Muscle layer of duodenum (tissue), 2 donors: ENCODE measurements around the gene EDIL3.

Source experiments
- H3K27ac ChIP-seq: one replicate; pipeline ENCODE4 v1.7.0; 2013; ENCODE audit warnings: mild to moderate bottlenecking, low read length
- H3K27me3 ChIP-seq: one replicate; pipeline ENCODE4 v1.7.0; 2013; ENCODE audit warnings: low read depth, mild to moderate bottlenecking, control low read depth, low read length
- H3K36me3 ChIP-seq, 2 donors: one replicate each; pipeline ENCODE4 v1.7.0; 2013; ENCODE audit warnings: low read length in 2 of 2, control low read depth in 1 of 2, mild to moderate bottlenecking in 1 of 2; ENCODE audit not compliant: insufficient read depth in 2 of 2, control insufficient read depth in 1 of 2
- H3K4me1 ChIP-seq, 2 donors: one replicate each; pipeline ENCODE4 v1.7.0; 2013; ENCODE audit warnings: low read length in 2 of 2, mild to moderate bottlenecking in 2 of 2, control low read depth in 1 of 2, moderate library complexity in 1 of 2; ENCODE audit not compliant: insufficient read depth in 2 of 2, control insufficient read depth in 1 of 2
- H3K4me3 ChIP-seq, 2 donors: one replicate each; pipeline ENCODE4 v1.7.0; 2013; ENCODE audit warnings: low read length in 2 of 2, low read depth in 1 of 2, mild to moderate bottlenecking in 1 of 2
- H3K9me3 ChIP-seq, 2 donors: one replicate each; pipeline ENCODE4 v1.7.0; 2013; ENCODE audit warnings: low read length in 2 of 2, control low read depth in 1 of 2, mild to moderate bottlenecking in 1 of 2; ENCODE audit not compliant: control insufficient read depth in 1 of 2
- donor health status: healthy.

EDIL3 gene

DNA sequence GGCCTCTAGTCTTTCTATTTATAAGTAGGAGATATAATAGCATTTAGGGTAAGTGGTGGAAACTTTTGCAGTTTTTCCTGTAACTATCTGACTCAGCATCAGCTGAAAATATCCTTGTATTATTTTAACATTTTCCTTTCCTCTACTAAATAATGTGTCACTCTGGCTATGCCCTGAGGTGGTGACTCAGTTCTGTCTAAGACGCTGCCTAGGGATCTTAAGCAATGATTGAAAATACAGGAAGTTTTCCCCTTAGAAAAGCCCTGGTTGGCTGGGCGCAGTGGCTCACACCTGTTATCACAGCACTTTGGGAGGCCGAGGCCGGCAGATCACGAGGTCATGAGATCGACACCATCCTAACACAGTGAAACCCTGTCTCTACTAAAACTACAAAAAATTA, 9.3 kb upstream of the EDIL3 start:
- Histone ChIP-seq H3K36me3 (no peaks in the 10 kb centered on the region), H3K9me3 (no peaks in the 10 kb centered on the region), H3K27me3 (no peaks in the 10 kb centered on the region), H3K4me3 (no peak overlapping the region), H3K4me1 (no peaks in the 10 kb centered on the region), H3K27ac (no peak overlapping the region)

- Histone ChIP-seq H3K36me3 (no peaks in the 10 kb centered on the region), H3K9me3 (no peaks in the 10 kb centered on the region), H3K27ac (no peak overlapping the region), H3K27me3 (no peaks in the 10 kb centered on the region), H3K4me1 (no peaks in the 10 kb centered on the region), H3K4me3 (no peak overlapping the region)
Measured at GRCh38 chr5:84392836-84393235, 8.2 kb upstream of the EDIL3 start.

DNA sequence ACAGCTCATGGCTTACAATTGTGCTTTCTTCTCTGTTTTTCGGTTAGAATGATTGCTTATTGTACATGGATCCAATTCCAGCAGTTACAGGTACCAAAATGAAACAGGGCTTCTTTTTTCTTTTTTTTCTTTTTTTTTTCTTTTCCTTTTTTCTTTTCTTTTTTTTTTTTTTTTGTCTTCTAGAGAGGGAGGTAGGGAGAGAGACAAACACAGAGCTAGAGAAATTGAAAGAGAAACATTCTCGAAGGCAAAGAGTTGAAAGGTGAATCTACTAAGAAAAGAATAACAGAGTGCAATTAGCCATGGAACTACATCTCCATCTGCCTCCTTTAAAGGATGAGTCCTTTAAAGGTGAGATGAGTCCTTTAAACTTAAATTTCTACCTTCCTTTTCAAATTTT, 1.0 kb upstream of the EDIL3 start:
- Histone ChIP-seq H3K9me3 (no peaks in the 10 kb centered on the region), H3K4me3 (peak overlapping the region; percentile 38 to 73), H3K27me3 (peaks cover 9% of the 10 kb centered on the region), H3K36me3 (peaks cover 0 to 5% of the 10 kb centered on the region in 2 donors), H3K27ac (peak overlapping the region; percentile 16), H3K4me1 (peaks cover 0 to 28% of the 10 kb centered on the region in 2 donors)

DNA sequence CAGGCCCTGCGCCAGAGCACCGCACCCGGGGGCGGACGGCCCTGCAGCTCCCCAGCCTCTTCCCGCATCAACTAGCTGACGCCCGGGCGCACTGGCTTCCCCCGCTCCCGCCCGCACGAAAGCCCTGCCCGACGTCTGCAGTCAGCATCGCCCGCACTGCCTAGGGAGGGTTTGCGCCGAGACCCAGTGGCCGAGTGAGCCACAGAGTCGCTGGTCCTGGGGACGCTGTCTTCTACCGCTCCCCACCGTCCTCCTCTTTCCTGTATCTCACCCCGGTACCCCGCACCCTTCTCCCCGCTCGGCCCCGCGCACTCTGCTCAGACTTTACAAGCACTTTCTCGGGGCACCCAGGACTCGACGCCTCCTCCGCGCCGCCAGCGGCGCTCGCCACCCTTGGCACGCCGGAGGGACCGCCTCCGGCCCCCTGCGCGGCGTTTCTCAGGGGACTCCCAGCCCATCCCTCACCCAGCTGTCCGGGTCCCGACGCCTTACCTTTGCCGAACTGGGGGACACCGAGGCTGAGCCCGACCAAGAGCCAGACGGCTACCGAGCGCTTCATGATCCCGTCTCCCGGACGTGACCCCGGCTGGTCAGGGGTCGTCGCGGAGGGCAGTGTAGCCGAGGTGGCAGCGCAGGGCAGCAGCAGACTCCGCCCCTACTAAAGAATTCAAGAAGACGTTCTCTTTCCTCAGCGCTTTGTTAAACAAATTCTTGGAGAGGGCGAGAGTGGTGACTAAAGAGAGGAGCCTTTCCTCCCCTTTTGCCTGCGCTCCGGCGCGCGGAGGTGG, 670 bp downstream of the EDIL3 start:
- peak overlapping the region; percentile 39 for H3K27ac ChIP-seq
- peak overlapping the region; percentile 64 to 73 for H3K4me3 ChIP-seq
- peaks cover 0 to 28% of the 10 kb centered on the region in 2 donors for H3K4me1 ChIP-seq
- peaks cover 0 to 5% of the 10 kb centered on the region in 2 donors for H3K36me3 ChIP-seq
- no peaks in the 10 kb centered on the region for H3K9me3 ChIP-seq
- peaks cover 9% of the 10 kb centered on the region for H3K27me3 ChIP-seq

DNA sequence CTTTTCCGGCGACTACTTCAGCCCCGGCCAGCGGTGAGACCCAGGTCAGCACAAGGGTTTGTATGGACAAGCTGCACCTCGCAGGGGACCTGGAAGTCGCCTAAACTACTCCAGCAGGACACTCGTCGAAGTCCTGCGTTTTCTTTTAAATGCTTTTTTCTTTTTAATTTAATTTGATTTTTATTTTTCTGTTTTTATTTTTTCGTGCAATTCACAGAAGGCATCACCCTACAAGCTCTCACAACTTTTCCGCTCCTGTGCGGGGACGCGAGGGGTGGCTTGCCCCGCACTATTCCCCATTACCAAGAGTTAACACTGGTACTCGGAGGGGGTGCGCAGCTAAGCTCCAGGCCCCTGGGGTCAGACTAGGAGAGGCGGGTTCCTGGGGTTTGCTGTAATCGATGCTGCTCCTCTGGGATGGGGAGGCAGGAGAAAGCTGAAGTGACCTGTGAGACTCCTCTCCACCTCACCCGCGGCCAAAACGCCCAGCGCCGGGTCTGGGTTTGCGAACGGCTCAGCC, 1.3 kb downstream of the EDIL3 start:
- Histone ChIP-seq H3K36me3 (peaks cover 0 to 5% of the 10 kb centered on the region in 2 donors), H3K4me3 (peak overlapping the region; percentile 64 to 73), H3K4me1 (peaks cover 0 to 28% of the 10 kb centered on the region in 2 donors), H3K27me3 (peaks cover 9% of the 10 kb centered on the region), H3K27ac (peak overlapping the region; percentile 39), H3K9me3 (no peaks in the 10 kb centered on the region)

DNA sequence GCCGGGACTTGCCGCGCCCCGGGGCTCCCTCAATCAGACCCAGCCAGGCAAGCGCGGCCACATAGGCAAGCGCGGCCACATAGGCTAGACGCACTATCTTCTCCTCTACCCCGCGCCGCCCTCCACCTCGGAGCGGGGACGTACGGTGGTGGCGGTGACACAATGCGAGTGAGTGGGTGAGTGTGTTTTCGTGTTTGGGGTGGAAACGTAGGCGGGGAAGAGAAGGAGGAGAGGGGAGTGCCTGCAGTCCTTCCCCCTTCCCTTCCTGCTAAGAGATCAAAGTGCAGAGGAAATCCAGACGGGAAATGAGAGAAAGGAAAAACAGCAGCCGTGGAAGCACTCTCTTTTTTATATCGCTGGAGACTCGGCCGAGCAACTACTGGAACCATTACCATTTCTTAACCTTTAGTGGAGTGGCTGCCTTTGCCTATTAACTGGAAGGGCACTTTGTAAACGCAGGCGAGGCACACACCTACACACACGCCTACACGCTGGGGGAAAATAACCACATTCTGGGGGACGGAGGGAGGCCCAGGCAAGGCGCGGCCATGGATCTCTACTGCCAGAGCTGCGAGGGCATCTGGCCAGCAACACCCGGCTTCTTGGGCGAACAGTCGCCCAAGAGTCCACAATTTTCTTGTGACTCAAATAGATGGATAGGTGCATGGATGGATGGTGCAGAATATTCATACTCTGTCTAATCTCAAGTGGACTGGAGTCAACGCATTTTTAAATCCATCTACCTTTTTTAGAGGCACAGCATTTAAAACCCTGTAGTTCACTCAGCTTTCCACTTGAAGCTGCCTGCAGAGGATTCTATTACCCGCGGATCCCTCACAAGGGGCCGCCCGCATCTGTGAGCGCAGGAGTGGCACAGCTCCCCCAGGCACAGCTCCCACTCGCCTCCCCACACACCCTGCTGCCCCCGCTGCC, 2.1 kb downstream of the EDIL3 start:
- Histone ChIP-seq H3K9me3 (no peaks in the 10 kb centered on the region), H3K4me3 (peak overlapping the region; percentile 64 to 73), H3K27me3 (peaks cover 9% of the 10 kb centered on the region), H3K4me1 (peaks cover 0 to 28% of the 10 kb centered on the region in 2 donors), H3K36me3 (peaks cover 0 to 5% of the 10 kb centered on the region in 2 donors), H3K27ac (peak overlapping the region; percentile 67)

DNA sequence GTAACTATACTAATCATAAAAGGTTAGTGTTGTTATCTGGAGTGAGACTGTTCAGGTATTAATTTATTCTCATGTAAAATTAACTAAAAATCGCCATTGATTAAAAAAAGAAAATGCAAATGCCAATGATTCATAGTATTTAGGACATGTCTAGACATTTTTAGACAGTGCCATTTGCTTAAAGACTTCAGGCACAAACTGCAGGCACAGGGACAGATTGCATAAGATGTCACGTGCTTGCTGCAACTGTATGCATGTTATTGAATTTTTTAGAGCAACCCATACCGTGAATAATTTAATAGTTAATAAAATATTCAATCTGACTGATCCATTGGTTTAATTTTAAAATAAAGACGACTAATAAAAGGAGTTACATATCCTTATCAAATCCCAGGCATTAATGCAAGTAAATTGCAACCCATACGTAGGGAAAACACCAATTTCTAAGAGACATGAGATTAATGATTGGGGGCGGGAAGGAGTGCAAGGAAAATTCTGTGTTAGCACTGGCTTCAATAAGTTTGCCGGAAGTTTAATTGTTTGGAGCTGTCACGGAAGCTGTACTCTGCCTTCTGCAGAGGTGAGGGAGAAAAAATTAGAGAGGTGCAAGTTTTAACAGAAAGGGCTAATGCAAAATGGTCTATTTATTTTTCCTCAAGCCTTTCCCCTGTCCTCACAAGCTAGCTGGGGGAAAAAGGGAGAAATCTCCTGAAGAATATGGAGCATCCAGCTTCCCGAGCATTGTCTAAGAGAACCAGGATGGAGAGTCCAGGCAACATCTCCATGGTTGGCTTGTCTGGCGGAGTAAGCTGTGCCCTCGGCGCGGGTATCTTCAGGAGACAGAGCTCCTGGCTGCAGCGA, 2.9 kb downstream of the EDIL3 start:
- H3K9me3 ChIP-seq, result no peaks in the 10 kb centered on the region
- peaks cover 9% of the 10 kb centered on the region for H3K27me3 ChIP-seq

GRCh38 chr5:84379749-84380148, 4.9 kb downstream of the EDIL3 start:
- Histone ChIP-seq H3K27me3 (peaks cover 9% of the 10 kb centered on the region), H3K36me3 (peaks cover 0 to 5% of the 10 kb centered on the region in 2 donors), H3K4me1 (peaks cover 0 to 24% of the 10 kb centered on the region in 2 donors), H3K4me3 (no peak overlapping the region), H3K9me3 (no peaks in the 10 kb centered on the region), H3K27ac (peak overlapping the region; percentile 51)

More for the DNA sequence above, 2.9 kb downstream of the EDIL3 start:
- Histone ChIP-seq H3K27ac (peak overlapping the region; percentile 67), H3K4me3 (peak overlapping the region; percentile 64 to 73), H3K4me1 (peaks cover 0 to 28% of the 10 kb centered on the region in 2 donors), H3K36me3 (peaks cover 0 to 5% of the 10 kb centered on the region in 2 donors)

GRCh38 chr5:84378961-84379360, 5.7 kb downstream of the EDIL3 start:
- Histone ChIP-seq H3K4me3 (no peak overlapping the region), H3K27ac (peak overlapping the region; percentile 51)

GRCh38 chr5:84378420-84378819, 6.3 kb downstream of the EDIL3 start:
- H3K27ac ChIP-seq, result no peak overlapping the region
- H3K36me3 ChIP-seq, result peaks cover 0 to 5% of the 10 kb centered on the region in 2 donors
- H3K9me3 ChIP-seq, result no peaks in the 10 kb centered on the region
- no peak overlapping the region for H3K4me3 ChIP-seq
- peaks cover 0 to 14% of the 10 kb centered on the region in 2 donors for H3K4me1 ChIP-seq
- H3K27me3 ChIP-seq, result peaks cover 9% of the 10 kb centered on the region

More at GRCh38 chr5:84378961-84379360, 5.7 kb downstream of the EDIL3 start:
- H3K27me3 ChIP-seq, result peaks cover 9% of the 10 kb centered on the region
- H3K36me3 ChIP-seq, result peaks cover 0 to 5% of the 10 kb centered on the region in 2 donors
- H3K4me1 ChIP-seq, result peaks cover 0 to 19% of the 10 kb centered on the region in 2 donors
- H3K9me3 ChIP-seq, result no peaks in the 10 kb centered on the region
